ENCODE data around the gene CCNF. TPM values are rescaled to one million over a fixed set of nuclear protein-coding genes. Genes with fewer than 3 reads are reported as not detected.

Gene CCNF
- polyA plus RNA-seq, 1 donor from 2014 or later = 5.2 TPM

GRCh38 chr16:2492292-2492691 lies 63.0 kb downstream of the CCNF start:
- H3K9me2 ChIP-seq (ENCODE audit: insufficient read depth, low read length) = no peaks in the 10 kb centered on the region
- no peaks in the 10 kb centered on the region for H3K27me3 ChIP-seq (ENCODE audit: insufficient read depth, low read depth, low read length)
- no peak overlapping the region for H3K27ac ChIP-seq (ENCODE audit: low read length)
- H3K36me3 ChIP-seq (ENCODE audit: insufficient read depth, low read length) = no peaks in the 10 kb centered on the region
- no peaks in the 10 kb centered on the region for H3F3A ChIP-seq (ENCODE audit: insufficient read depth, low read length, poor library complexity, severe bottlenecking)
- no peak overlapping the region for H3K4me2 ChIP-seq (ENCODE audit: low read length)
- no peaks in the 10 kb centered on the region for H3K79me2 ChIP-seq (replicated peaks; ENCODE audit: insufficient read depth, low read length)
- no peak overlapping the region for H3K4me3 ChIP-seq (ENCODE audit: low read length)
- H2AFZ ChIP-seq (ENCODE audit: low read depth, low read length) = no peak overlapping the region
- H3K9ac ChIP-seq (ENCODE audit: low read length) = no peak overlapping the region
- TF ChIP-seq EZH2 (IDR thresholded peaks at IDR 0.05; ENCODE audit: borderline replicate concordance, insufficient read depth, low read length, poor library complexity, severe bottlenecking) = no peak
- TF ChIP-seq REST (IDR thresholded peaks at IDR 0.05; ENCODE audit: borderline replicate concordance) = no peak
- no peak for TF ChIP-seq EP300 (conservative IDR thresholded peaks at IDR 0.05; ENCODE audit: poor library complexity, severe bottlenecking)
- no peak for TF ChIP-seq SMC3 (conservative IDR thresholded peaks at IDR 0.05; ENCODE audit: poor library complexity)
- TF ChIP-seq POLR2AphosphoS5 (IDR thresholded peaks at IDR 0.05) = no peak
- TF ChIP-seq MXI1 (conservative IDR thresholded peaks at IDR 0.05; ENCODE audit: poor library complexity, severe bottlenecking) = no peak
- TF ChIP-seq TAF1 (IDR thresholded peaks at IDR 0.05; ENCODE audit: low read depth) = no peak
- TF ChIP-seq RAD21 (conservative IDR thresholded peaks at IDR 0.05) = no peak
- no peak for TF ChIP-seq CTCF (IDR thresholded peaks at IDR 0.05; ENCODE audit: poor library complexity, severe bottlenecking)
- no peaks in the 10 kb centered on the region for H4K20me1 ChIP-seq (ENCODE audit: insufficient read depth)
- no peaks in the 10 kb centered on the region for H3K9me3 ChIP-seq (ENCODE audit: low read length)

GRCh38 chr16:2493605-2494004 lies 64.4 kb downstream of the CCNF start:
- Histone ChIP-seq H3K79me2 (replicated peaks; ENCODE audit: insufficient read depth, low read length) (no peaks in the 10 kb centered on the region), H3K9ac (ENCODE audit: low read length) (no peak overlapping the region), H3K36me3 (ENCODE audit: insufficient read depth, low read length) (no peaks in the 10 kb centered on the region), H2AFZ (ENCODE audit: low read depth, low read length) (no peak overlapping the region), H3K9me3 (ENCODE audit: low read length) (no peaks in the 10 kb centered on the region), H3K4me2 (ENCODE audit: low read length) (no peak overlapping the region), H3K27me3 (ENCODE audit: insufficient read depth, low read depth, low read length) (no peaks in the 10 kb centered on the region), H3K4me3 (ENCODE audit: low read length) (no peak overlapping the region), H3K9me2 (ENCODE audit: insufficient read depth, low read length) (no peaks in the 10 kb centered on the region), H3K27ac (ENCODE audit: low read length) (no peak overlapping the region), H3F3A (ENCODE audit: insufficient read depth, low read length, poor library complexity, severe bottlenecking) (no peaks in the 10 kb centered on the region), H4K20me1 (ENCODE audit: insufficient read depth) (no peaks in the 10 kb centered on the region)
- TF ChIP-seq TAF1 (IDR thresholded peaks at IDR 0.05; ENCODE audit: low read depth) (no peak), RAD21 (conservative IDR thresholded peaks at IDR 0.05) (no peak), CTCF (IDR thresholded peaks at IDR 0.05; ENCODE audit: poor library complexity, severe bottlenecking) (no peak), EP300 (conservative IDR thresholded peaks at IDR 0.05; ENCODE audit: poor library complexity, severe bottlenecking) (no peak), POLR2AphosphoS5 (IDR thresholded peaks at IDR 0.05) (no peak), EZH2 (IDR thresholded peaks at IDR 0.05; ENCODE audit: borderline replicate concordance, insufficient read depth, low read length, poor library complexity, severe bottlenecking) (no peak), REST (IDR thresholded peaks at IDR 0.05; ENCODE audit: borderline replicate concordance) (no peak), MXI1 (conservative IDR thresholded peaks at IDR 0.05; ENCODE audit: poor library complexity, severe bottlenecking) (no peak), SMC3 (conservative IDR thresholded peaks at IDR 0.05; ENCODE audit: poor library complexity) (no peak)
